Measurements from ENCODE around the gene F13A1.
A peak's percentile ranks its signal among the peaks of the same experiment; 100 is the strongest.

F13A1 gene

GRCh38 chr6:6319952-6320811 is at the start of gene F13A1:
F13A1 (minus strand) TSS chr6:6320662; CDS start chr6:6318664, 1,998 bp downstream.
- DNase-seq = peak in 1 of 2 experiments; percentile 21

GRCh38 chr6:6368684-6369052 is 48.2 kb upstream of the F13A1 start:
- DNase-seq = no peak

GRCh38 chr6:6368040-6368683 is 47.7 kb upstream of the F13A1 start:
- DNase-seq = no peak

GRCh38 chr6:6366803-6367202 is 46.3 kb upstream of the F13A1 start:
- peak in 1 of 2 experiments; percentile 57 for DNase-seq

GRCh38 chr6:6365242-6365641 is 44.8 kb upstream of the F13A1 start:
- DNase-seq = no peak

GRCh38 chr6:6362056-6362840 is 41.8 kb upstream of the F13A1 start:
- DNase-seq = no peak

- DNase-seq = no peak
Measured at GRCh38 chr6:6357530-6357929, 37.1 kb upstream of the F13A1 start.

GRCh38 chr6:6357032-6357431 is 36.6 kb upstream of the F13A1 start:
- peak; percentile 34 to 58 for DNase-seq

GRCh38 chr6:6352772-6353171 is 32.3 kb upstream of the F13A1 start:
- no peak for DNase-seq

- peak; percentile 3 to 6 for DNase-seq
Measured at GRCh38 chr6:6351511-6352025, 31.1 kb upstream of the F13A1 start.

GRCh38 chr6:6350696-6351095 is 30.2 kb upstream of the F13A1 start:
- peak in 1 of 2 experiments; percentile 55 for DNase-seq

- no peak for DNase-seq
Measured at GRCh38 chr6:6348256-6348655, 27.8 kb upstream of the F13A1 start.

- DNase-seq = no peak
Measured at GRCh38 chr6:6346427-6347023, 26.1 kb upstream of the F13A1 start.

GRCh38 chr6:6333501-6333900 is 13.0 kb upstream of the F13A1 start:
- DNase-seq = no peak

- no peak for DNase-seq
Measured at GRCh38 chr6:6332811-6333244, 12.4 kb upstream of the F13A1 start.

- no peak for DNase-seq
Measured at GRCh38 chr6:6331946-6332601, 11.6 kb upstream of the F13A1 start.

GRCh38 chr6:6331393-6331792 is 10.9 kb upstream of the F13A1 start:
- no peak for DNase-seq

- no peak for DNase-seq
Measured at GRCh38 chr6:6330407-6330806, 9.9 kb upstream of the F13A1 start.

GRCh38 chr6:6328451-6328850 is 8.0 kb upstream of the F13A1 start:
- DNase-seq = no peak

GRCh38 chr6:6323352-6323751 is 2.9 kb upstream of the F13A1 start:
- DNase-seq = no peak

GRCh38 chr6:6320901-6321300 is 439 bp upstream of the F13A1 start:
- no peak for DNase-seq
